Kidney (tissue), 14 donors: ENCODE measurements around the gene TMEM269. TPM values are rescaled to one million over a fixed set of nuclear protein-coding genes. Genes with fewer than 3 reads are reported as not detected.

ENCODE experiments used
- DNase-seq, 5 donors: peaks; one replicate each; pipeline ENCODE4 v3.0.0-alpha.2; 2013 to 2020
- FAIRE-seq: peaks from 2 replicates; lab custom pipeline; 2012; peaks lifted over from hg19 to GRCh38; lab: Jason Lieb, UNC
- H3K27ac ChIP-seq, 2 donors: one replicate each; pipeline ENCODE4 v1.7.0; 2013; ENCODE audit warnings: low read depth in 2 of 2, low read length in 2 of 2, inconsistent platforms in 1 of 2
- H3K27me3 ChIP-seq: one replicate; pipeline ENCODE4 v1.7.1; 2013; ENCODE audit warnings: low read length, inconsistent platforms; ENCODE audit not compliant: control insufficient read depth, insufficient read depth
- H3K36me3 ChIP-seq, 3 donors: one replicate each; pipeline versions ENCODE4 v1.7.0 to v1.7.1; 2013; ENCODE audit warnings: low read length in 3 of 3, control low read depth in 1 of 3, inconsistent platforms in 1 of 3; ENCODE audit not compliant: insufficient read depth in 3 of 3, control insufficient read depth in 2 of 3
- H3K4me1 ChIP-seq, 3 donors: one replicate each; pipeline versions ENCODE4 v1.7.0 to v1.7.1; 2013; ENCODE audit warnings: low read length in 3 of 3, inconsistent platforms in 1 of 3, low read depth in 1 of 3; ENCODE audit not compliant: control insufficient read depth in 2 of 3, insufficient read depth in 2 of 3
- H3K4me3 ChIP-seq, 3 donors: one replicate each; pipeline versions ENCODE4 v1.7.0 to v1.8.1; 2013; ENCODE audit warnings: low read length in 3 of 3, control low read depth in 1 of 3, inconsistent platforms in 1 of 3
- H3K9ac ChIP-seq, 3 donors: one replicate each; pipeline versions ENCODE4 v1.7.0 to v1.7.1; 2013; ENCODE audit warnings: low read length in 3 of 3, control low read depth in 1 of 3, inconsistent platforms in 1 of 3
- H3K9me3 ChIP-seq, 3 donors: one replicate each; pipeline versions ENCODE4 v1.7.0 to v1.7.1; 2013; ENCODE audit warnings: low read length in 3 of 3, control low read depth in 1 of 3, inconsistent platforms in 1 of 3; ENCODE audit not compliant: control insufficient read depth in 2 of 3, insufficient read depth in 1 of 3
- CTCF ChIP-seq: IDR thresholded peaks from 3 replicates; pipeline ENCODE4 v1.5.1; 2012; ENCODE audit warnings: mild to moderate bottlenecking, moderate library complexity, borderline replicate concordance; ENCODE audit not compliant: insufficient read depth; ENCODE audit errors: extremely low read depth
- intact Hi-C: fragments of 100-400 bp; cut with DNase I; formaldehyde crosslinking; loops from one replicate; pipeline ENCODE4 v1.11.1; 2022
- polyA plus RNA-seq: library from polyadenylated mRNA; stranded (reverse); fragments of 350-450 nt; fragmentation: Illumina TruSeq; extraction: RNeasy Lipid Tissue Mini Kit (QIAGEN cat#74804); gene quantifications from one replicate; pipeline ENCODE4 v1.2.3, GENCODE V29; 2014; ENCODE audit warnings: low read depth, low replicate concordance; ENCODE audit not compliant: insufficient read depth
- total RNA-seq: library from RNA; stranded (reverse); fragmentation: NEBNext Ultra II Directional; extraction: Animal tissue kit (Norgen Biotek cat#: 25700); gene quantifications from one replicate; pipeline ENCODE4 v1.2.1, GENCODE V29; 2021
- donor health status: control.
- donor health status: control.
- donor health status: control.
- donor health status: control.
- donor health status: control.
- donor health status: DM: yes; HTN: yes; CAD: no.
- donor health status: Normal renal cell carcinoma (clear cell type).

The TMEM269 gene
- total and polyA plus RNA-seq, 2 donors from 2014 or later: 0.22 TPM; not detected in 1

- TF ChIP-seq CTCF: no peak
- Histone ChIP-seq H3K27me3 (no peaks in the 10 kb centered on the region), H3K4me3 (no peak overlapping the region), H3K4me1 (peaks cover 0 to 8% (median 3%) of the 10 kb centered on the region in 3 donors), H3K9me3 (no peaks in the 10 kb centered on the region), H3K36me3 (peaks cover 0 to 7% (median 1%) of the 10 kb centered on the region in 3 donors), H3K9ac (no peak overlapping the region), H3K27ac (no peak overlapping the region)
- DNase-seq: no peak
- no peak for FAIRE-seq
- intact Hi-C loops: loop anchor here (10.0 kb wide), 1 partner anchor 158 kb away; no protein-coding TSS in a partner anchor
These were observed 42.0 kb upstream of the TMEM269 start for GRCh38 chr1:42742617-42743316.

GRCh38 chr1:42743317-42744147, 41.3 kb upstream of the TMEM269 start:
- no peak for FAIRE-seq
- Histone ChIP-seq H3K9ac (no peak overlapping the region), H3K27ac (no peak overlapping the region), H3K4me3 (no peak overlapping the region), H3K27me3 (no peaks in the 10 kb centered on the region), H3K4me1 (peaks cover 0 to 8% (median 3%) of the 10 kb centered on the region in 3 donors), H3K36me3 (peaks cover 0 to 10% (median 4%) of the 10 kb centered on the region in 3 donors), H3K9me3 (no peaks in the 10 kb centered on the region)
- no peak for TF ChIP-seq CTCF
- peak in 4 of 5 donors; percentile 51 to 58 (median 56) for DNase-seq
- intact Hi-C loops: loop anchor here (10.0 kb wide), 1 partner anchor 159 kb away; no protein-coding TSS in a partner anchor

GRCh38 chr1:42744148-42744413, 40.7 kb upstream of the TMEM269 start:
- H3K27me3 ChIP-seq: no peaks in the 10 kb centered on the region
- no peak overlapping the region for H3K4me3 ChIP-seq
- H3K36me3 ChIP-seq: peaks cover 0 to 12% (median 4%) of the 10 kb centered on the region in 3 donors
- no peak overlapping the region for H3K9ac ChIP-seq
- no peak for FAIRE-seq
- intact Hi-C loops: loop anchor here (10.0 kb wide), 1 partner anchor 159 kb away; no protein-coding TSS in a partner anchor
- DNase-seq: no peak
- TF ChIP-seq CTCF: no peak
- peaks cover 0 to 8% (median 3%) of the 10 kb centered on the region in 3 donors for H3K4me1 ChIP-seq
- no peaks in the 10 kb centered on the region for H3K9me3 ChIP-seq
- H3K27ac ChIP-seq: no peak overlapping the region
